Hypothalamus (tissue), 51 donors: Measurements from ENCODE around the gene DNAJC16.
"Not testable (repeated sequence)": the region's sequence is repeated elsewhere in the genome, so short reads cannot be mapped to it uniquely, and the experiment has no call there.

ENCODE experiments used
- DNase-seq, 51 donors: peaks; one replicate each; lab custom pipeline; 2025; lab: John Stamatoyannopoulos, UW

Gene DNAJC16

DNA sequence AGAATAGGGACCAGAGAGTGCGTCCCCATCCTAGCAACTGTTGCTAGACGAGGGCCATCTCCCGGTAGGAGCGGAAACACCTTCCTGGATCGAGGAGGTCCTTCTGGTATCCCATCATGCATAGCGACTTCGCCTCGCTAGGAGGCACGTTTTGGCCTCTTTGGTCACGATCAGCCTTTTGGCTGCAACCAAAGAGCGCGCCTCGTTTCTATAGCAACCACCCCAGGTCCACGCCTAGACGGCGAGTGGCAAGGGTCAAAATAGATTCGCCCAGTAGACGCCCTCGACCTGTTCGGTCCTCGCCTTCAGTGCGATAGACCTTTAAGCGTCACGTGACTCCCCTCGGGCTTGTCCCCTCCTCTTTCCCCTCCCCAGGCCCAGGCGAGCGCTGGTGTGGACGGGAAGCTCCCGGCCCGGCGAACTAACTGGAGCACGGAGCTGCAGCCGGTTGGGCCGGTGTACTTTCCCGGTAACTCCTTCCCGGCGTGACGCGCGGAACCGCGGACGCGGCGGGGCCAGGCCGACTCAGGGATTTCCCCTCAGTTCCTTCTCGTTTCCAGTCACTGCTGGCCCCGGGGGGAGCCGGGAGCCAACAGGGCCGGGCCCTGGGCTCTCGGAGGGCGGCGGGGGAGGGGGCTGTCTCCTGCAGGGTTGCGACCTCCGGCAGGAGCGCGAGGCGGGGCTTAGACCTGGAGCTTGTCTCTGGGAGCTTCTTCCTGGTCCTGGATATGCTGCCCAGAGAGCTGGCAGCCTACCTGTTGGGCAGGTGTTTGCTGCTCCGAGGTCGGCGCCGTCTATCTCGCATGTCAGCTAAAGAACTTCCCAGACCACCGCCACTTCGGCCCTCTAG, at the start of gene DNAJC16:
TSS of gene DNAJC16 (plus strand) at position 359 of the 850 bp plus-strand sequence. CDS start 2,258 bp downstream, outside the sequence.
- DNase-seq = peak; percentile 86 to 100 (median 99)

DNA sequence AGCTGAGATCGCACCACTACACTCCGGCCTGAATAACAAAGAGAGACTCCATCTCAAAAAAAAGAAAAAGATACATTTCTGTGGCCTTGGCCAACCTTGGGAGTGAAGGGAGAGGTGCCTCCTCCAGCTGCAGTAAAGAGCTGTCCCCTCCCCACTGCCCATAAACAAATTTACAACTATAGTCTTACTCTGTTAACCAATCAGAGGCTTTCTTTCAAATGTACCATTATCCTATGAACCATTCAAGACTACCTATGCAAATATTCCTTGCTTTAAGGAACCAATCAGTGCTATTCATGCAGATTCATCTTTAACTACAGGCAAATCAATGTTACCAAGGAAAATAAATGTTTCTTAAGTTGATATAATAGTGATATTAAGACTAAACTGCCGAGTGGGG, 49.7 kb upstream of the DNAJC16 start:
- DNase-seq = no peak

DNA sequence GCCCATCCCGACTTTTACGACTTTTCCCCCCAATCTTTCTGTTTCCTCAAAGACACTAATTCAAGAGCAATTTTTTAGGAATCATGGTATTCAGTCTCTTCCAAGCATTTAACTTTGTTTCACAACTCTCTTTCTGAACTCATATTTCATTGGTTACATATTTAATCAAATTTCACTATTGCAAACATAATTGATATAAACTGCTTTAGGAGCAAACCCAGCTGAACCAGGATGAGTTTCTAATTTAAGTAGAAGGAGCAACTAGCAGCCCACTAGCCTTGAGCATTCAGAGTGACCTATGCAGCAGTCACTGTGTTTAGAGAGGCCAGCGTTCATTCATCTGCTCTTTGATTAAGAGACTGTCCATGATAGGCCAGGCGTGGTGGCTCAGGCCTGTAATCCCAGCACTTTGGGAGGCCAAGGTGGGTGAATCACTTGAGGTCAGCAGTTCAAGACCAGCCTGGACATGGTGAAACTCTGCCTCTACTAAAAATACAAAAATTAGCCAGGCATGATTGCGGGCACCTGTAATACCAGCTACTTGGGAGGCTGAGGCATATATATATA, 48.9 kb upstream of the DNAJC16 start:
- DNase-seq = no peak

DNA sequence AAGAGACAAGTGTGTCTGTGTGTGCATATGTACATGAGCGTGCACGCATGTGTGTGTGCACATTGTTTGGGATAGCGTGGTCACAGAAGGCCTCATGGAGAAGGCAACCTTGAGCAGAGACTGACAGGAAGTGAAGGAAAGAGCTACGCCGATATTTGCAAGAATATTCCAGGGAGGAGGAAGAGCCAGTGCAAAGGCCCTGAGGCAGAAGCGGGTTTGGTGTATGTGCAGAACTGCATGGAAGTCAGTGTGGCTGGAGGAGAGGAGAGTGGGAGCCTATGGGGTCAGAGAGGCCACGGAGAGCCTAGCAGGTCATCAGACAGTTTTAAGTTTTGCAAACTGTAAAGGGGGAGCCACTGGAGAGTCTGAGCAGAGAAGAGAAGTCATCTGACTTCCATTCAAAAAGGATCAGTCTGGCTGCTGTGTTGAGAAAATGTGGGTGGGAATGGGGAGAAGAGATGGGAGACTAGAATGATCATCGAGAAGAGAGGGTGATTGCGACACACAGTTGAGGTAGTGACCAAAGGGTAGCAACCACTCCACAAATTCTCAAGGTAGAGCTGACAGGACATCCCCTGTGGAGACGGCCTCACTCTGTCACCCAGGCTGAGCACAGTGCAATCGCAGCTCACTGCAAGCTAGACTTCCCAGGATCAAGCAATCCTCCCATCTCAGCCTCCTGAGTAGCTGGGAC, 46.8 kb upstream of the DNAJC16 start:
- DNase-seq = no peak

DNA sequence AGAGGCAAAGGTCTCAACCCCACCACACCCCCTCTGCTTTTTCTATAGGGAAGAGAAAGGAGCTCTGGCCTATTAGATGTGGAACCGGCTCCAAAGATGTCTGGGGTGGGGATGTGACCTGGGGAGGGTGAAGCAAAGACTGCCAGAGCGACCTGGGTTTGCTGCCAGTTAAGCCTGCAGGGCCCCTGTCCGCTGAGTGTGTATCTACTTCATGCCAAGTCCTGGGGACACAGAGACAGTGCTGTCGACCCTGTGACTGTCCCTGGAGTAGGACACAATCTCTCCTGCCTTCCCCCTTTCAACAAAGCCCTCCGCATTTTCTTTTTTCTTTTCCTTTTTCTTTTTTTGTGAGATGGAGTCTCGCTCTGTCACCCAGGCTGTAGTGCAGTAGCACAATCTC, 44.2 kb upstream of the DNAJC16 start:
- not testable (repeated sequence) for DNase-seq

DNA sequence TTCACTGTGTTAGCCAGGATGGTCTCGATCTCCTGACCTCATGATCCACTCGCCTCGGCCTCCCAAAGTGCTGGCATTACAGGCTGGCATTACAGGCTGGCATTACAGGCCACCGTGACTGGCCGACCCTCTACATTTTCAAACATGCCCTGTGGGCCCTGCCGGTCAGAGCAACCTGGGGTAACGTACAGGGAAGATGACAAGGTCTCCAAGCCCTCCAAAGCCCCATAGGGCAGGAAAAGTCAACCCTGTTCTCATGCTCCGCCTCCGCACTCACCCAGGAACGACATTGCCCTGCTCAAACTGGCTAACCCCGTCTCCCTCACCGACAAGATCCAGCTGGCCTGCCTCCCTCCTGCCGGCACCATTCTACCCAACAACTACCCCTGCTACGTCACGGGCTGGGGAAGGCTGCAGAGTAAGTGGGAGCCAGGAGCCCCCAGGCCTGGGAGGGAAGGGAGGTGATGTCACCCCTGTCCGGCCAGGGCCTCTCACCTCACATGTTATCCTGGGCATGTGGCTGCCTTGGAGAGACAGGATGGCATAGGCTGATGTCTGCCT, 43.6 kb upstream of the DNAJC16 start:
- DNase-seq = not testable (repeated sequence)

DNA sequence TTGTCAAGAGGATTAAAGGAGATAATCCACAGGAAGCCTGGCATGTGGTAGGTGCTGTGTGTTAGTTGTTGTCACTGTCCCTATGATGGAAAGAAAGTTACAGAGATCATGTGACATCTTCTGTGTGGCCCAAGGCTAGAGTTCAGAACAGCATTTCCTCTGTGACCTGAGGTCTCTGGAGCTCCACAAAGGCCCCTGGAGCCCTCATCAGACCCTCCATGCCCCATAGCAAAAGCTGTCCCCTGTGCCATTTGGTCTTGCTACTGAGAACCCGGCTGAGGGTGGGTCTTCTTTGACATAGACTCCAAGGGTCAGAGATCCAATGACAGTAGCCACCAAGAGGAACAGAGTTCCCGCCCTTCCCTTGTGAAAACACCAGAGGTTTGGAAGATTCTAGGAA, 42.7 kb upstream of the DNAJC16 start:
- DNase-seq = no peak

DNA sequence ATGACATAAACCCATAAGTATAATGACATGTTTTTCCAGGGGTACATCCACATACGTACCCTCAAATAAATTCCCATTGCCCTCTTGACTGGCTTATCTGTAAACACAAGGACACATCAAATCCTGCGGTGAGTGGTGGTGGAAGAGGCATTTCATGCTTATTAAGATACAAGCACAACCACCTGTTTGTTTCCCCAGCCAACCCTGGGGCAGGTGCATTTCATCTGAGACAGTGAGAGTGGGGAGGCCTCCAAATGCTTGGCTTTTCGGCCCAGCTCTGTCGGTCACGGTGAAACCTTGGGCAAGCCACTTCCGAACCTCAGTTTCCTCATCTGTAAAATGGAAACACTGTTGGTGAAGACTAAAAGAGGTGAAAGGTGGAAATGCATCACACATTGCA, 42.2 kb upstream of the DNAJC16 start:
- DNase-seq = not testable (repeated sequence)

DNA sequence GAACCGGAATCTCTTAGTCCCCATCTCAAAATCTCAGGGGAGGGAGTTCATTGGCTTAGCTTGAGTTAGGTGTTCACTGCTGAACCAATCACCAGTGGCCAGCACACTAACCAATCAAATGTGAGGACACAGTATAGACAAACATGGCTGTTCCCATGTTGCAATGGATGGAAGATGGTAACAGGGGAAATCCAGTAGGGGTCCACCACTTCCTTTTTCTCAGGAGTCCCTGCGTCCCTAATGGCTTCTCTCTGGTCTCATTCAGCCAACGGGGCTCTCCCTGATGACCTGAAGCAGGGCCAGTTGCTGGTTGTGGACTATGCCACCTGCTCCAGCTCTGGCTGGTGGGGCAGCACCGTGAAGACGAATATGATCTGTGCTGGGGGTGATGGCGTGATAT, 41.0 kb upstream of the DNAJC16 start:
- no peak for DNase-seq

DNA sequence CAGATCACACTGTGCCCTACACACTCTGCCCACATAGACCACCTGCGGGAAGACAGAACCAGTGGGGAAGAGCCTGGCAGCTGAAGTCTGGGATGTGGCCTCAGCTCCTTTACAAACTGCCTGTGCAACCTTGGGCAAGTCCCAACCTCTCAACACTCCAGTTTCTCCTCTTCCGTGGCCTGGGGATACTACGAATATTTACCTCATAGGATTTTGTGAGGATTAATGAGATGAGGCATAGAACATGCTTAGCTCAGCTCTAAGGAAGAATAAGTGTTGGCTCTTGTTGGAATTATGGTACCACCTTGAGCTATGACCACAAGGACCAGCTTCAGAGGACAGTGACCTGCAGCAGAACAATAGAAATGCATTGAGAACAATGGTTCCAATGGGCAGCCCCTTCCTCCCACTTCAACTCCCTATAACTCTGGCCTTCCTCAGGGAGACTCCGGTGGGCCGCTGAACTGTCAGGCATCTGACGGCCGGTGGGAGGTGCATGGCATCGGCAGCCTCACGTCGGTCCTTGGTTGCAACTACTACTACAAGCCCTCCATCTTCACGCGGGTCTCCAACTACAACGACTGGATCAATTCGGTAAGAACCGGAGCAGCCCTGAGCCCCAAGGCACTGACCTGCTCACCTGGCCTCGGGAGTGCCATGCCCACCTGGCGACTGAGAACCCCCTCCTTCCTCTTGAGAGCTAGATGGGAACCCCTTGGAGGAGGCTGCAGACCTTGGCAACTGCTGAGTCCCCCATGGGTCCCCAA, 39.6 kb upstream of the DNAJC16 start:
- DNase-seq = not testable (repeated sequence)

DNA sequence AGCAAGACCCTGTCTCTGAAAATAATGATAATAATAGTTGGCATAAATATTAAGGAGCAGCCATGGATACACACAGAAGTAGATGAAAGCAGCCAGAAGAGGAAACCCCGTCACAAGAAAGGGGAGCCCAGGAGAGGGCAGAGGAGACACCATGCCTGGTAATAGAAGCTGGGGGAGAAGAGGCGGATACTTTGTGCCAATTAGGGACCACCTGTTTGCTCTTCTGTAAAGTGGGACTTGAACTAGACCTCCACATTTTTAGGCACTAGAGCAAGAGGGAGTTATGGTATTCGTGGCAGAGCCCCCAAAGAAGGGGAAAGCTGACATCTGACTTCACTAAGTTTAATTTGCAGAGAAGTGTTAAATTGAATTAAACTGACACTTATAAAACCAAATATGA, 38.3 kb upstream of the DNAJC16 start:
- no peak for DNase-seq

DNA sequence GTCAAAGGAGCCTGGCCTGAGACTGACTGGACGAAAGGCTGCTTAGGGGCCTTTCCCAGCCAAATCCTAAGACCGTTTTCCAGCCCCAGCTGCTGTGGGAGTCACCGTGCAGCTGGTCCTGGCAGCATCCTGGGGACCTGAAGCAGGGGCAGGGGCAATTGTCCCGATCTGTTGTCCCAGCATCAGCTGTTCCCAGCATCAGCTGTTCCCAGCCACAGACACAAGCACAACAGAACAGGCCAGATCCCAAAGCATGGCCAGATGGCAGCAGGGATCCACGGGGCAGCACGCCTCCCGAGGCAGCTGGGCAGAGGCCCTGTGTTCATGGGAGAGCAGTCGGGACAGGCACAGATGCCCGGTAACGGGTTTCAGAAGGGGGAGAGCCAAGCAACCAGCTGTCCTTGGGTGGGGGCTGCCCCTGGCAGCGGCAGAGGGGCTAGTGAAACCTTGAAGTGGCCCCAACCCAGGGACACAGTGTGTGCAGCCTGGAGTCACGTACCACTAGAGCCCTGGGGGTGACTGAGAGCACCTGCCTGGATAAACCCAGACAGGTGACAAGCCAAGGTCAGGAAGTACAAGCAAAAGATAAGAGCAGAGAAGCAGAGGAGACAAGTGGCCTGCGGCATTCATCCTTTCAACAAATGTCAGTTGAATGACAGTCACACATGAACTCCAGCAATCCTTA, 37.5 kb upstream of the DNAJC16 start:
- peak in 28 of 51 donors; percentile 1 to 60 (median 23) for DNase-seq

DNA sequence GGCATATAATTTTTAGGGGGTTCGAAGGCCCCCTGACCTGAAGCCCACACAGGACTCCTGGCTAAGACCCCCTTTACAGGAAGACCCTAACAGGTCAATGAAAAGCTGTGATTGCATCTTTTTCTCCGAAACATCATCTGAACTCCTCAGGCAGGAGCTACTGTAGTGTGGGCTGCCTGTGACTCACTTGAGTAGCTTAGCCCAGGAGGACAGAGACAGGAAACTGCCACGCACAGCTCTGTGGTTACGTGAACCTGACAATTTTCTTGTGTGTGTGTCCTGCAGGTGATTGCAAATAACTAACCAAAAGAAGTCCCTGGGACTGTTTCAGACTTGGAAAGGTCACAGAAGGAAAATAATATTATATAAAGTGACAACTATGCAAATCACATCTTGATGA, 35.6 kb upstream of the DNAJC16 start:
- DNase-seq = peak in 1 of 51 donors; percentile 2

DNA sequence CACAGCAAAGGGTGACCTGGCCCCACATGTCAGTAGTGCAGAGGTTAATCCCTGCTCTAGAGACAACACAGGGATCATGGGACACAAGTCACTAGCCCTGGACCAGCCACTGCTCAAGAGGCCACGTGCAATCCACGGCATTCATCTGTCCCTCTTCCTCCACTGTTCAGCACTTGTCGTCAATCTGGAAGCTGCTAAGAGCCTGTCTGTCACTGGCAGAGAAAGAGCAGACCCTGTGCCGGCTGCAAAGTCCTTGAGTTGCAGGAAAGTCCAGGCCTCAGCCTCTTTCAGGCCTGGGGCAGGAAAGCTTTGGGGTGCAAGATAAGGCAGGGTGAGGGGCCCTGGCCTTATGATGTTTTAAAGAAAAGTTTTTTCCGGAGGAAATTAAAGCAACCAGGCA, 34.1 kb upstream of the DNAJC16 start:
- DNase-seq = no peak

DNA sequence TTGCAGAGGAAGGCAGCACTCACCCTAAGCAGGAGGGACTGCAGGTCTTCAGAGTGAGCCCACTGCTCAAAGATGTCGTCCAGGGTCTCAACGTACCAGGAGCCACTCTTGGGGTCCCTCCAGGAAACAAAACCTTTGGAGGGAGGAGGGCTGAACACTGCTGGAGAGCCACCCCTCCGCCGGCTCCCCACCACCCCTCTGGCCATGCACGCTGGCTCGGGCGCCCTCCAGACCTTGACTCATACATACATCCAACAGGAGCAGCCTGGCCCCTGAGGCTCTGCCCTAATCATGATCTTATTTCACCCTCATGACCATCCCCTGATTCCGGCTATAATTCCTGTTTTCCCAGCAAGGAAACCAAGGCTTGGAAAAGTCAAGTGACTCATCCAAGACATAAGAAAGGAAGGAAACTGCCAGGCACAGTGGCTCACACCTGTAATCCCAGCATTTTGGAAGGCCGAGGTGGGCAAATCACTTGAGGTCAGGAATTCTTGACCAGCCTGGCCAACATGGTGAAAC, 32.7 kb upstream of the DNAJC16 start:
- DNase-seq = no peak

DNA sequence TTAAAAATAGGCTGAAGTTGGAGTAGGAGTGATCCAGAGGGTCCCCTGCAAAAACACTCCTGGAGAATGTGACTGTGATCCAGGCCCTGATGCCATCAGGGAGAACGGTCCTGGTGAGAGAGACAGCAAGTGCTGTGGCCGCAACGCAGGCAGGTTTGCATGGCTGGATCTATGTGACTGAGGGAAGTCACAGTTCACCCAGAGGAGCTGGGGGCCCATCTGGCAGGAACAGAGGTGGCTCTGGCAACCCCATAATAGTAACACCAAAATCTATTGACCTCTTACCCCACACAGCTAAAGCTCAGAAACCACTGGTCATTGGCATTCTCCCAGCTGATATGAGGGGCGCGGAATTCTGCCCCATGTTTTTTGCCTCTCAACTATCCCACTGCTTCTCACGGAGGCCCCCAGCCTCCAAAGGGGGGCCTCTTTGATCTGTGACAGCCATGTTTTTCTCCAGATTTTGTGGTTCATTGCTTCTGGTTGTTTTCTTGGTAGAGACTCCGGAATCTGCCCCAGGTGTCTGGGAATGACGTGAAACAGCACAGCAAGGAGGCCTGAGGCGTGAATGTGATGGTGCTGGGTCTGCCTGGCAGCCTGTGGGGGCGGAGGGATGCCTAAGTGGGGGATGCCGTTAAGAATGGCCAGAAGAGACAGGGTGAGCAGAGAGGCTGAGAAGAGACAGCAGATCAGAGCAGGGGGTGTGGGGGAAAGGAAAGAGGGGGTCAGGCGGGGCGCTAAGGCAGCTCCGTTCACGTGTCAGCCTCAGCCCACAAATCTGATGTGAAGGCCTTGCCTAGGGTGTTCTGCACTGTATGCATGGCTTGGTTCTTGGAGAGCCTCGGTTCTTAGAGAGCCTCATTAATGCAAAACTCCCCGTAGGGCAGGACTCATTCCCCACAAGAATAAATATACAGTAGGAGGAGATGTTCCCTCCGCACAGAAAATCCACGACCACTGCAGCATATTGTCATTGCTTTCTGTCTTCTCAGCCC, 26.2 kb upstream of the DNAJC16 start:
- DNase-seq = no peak

DNA sequence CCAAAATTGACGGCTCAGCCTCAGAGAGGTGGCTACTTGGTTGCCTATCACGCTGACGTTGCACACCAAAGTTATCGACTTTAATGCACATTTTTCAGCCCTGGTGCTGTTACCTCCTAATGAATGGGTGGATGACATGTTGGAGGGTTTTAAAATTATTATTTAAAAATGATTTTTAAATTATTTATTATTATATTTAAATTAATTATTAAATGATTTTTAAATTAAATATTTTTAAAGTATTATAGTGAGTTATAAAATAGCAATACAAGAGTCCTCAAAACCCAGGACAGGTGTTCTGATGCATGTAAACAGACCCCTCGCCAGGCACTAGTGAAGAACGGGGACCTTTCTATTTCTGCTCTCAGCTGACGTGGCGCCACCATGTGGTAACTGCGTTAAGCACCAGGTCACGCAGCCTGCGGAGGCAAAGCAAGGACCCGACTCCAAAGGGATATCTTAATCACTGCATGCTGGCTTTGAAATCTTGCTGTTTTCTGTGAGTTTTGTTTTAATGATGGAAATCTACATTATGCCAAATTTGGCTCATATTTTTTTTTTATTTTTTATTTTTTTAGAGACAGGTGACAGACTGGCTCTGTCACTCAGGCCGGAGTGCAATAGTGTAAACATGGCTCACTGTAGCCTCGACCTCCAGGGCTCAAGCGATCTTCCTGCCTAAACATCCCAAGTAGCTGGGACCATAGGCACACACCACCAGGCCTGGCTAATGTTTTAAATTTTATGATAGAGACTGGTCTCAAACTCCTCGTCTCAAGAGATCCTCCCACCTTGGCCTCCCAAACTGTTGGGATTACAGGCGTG, 25.2 kb upstream of the DNAJC16 start:
- DNase-seq = peak in 10 of 51 donors; percentile 2 to 36 (median 14)

DNA sequence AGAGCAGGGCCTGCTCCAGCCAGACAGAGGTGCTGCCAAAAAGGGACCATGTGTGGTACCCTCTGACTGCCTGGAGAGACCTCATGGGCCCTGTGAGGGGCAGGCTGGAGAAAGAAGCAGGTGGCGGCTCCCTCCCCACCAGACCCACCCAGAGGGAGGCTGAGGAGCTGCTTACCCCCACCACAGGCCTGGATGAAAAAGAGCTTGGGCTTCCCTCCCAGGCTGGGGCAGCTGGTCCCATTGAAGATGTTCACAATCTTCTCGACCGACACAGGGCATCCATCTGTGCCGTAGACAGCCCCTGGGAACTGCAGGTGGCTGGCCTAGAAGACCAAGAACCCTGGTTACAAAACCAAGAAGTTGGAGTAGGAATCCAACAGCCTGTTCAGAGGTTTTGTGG, 22.2 kb upstream of the DNAJC16 start:
- no peak for DNase-seq
